Glomerular endothelial cell (primary cell): Measurements from ENCODE around the gene KRT26. TPM values are rescaled to one million over a fixed set of nuclear protein-coding genes. Genes with fewer than 3 reads are reported as not detected.
"Not testable (repeated sequence)": the region's sequence is repeated elsewhere in the genome, so short reads cannot be mapped to it uniquely, and the experiment has no call there.

Experiments used
- DNase-seq: peaks from one replicate; pipeline ENCODE4 v3.0.0-alpha.2; 2011; ENCODE audit warnings: low read depth, low spot score; ENCODE audit errors: extremely low read depth
- total RNA-seq: library from RNA; depleted of rRNA; stranded (reverse); fragments of >200 nt; gene quantifications from 2 replicates; pipeline ENCODE4 v1.2.3, GENCODE V29; 2015

The KRT26 gene, protein sequence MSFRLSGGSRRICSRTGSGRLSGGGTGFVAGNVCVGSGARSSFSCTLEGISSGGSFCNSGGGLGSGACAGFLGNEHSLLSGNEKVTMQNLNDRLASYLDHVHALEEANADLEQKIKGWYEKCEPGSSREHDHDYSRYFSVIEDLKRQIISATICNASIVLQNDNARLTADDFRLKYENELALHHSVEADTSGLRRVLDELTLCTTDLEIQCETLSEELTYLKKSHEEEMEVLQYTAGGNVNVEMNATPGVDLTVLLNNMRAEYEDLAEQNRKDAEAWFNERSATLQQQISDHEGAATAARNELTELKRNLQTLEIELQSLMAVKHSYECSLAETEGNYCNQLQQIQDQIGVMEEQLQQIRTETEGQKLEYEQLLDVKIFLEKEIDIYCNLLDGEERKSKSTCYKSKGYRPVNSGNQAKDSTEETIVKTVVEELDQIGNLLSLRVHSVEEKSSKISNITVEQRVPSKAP
- not detected in 2 replicates for total RNA-seq

GRCh38 chr17:40772101-40772500 lies at the start of gene KRT26:
KRT26 (minus strand) TSS chr17:40772201; CDS start chr17:40772113, 88 bp downstream.
- DNase-seq, result no peak

DNA sequence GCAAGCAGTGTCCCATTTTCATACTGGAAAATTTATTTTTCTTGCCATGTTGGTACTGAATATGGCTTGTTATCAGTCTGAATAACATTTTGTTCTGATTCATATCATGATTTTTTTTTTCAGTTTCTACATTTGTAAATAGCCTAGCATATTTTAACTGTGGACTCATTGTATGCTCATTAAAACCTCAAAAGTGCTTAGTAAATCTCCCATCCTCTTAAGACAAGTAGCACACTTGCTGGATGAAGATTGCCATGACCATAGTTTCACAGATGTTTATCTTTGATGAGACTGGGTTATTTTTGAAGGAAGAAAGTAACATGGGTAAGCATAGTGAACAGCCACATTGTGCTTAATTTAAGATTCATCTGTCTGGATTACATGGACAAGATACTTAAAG lies 49.5 kb upstream of the KRT26 start:
- no peak for DNase-seq

DNA sequence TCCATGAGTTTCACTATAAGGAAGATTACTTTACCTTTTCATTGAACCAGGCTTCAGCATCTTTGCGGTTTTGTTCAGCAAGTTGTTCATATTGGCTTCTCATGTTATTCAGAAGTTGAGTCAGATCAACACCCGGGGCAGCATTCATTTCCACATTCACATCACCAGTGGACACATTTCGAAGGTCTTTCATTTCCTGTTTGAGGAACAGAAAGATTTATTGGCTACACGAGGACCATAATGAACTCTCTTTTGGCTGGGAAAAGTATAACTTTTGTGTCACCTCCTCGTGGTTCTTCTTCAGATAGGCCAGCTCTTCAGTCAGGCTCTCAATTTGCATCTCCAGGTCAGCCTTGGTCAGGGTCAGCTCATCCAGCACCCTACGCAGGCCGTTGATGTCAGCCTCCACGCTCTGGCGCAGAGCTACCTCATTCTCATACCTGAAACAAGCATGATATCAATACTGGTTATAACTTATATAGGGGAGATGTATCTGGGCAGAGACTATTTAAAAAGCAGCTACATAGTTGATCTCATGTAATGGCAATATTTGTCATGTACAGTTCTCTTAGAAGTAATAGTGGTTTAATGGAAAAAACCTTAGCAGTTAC lies 48.3 kb upstream of the KRT26 start:
- no peak for DNase-seq

DNA sequence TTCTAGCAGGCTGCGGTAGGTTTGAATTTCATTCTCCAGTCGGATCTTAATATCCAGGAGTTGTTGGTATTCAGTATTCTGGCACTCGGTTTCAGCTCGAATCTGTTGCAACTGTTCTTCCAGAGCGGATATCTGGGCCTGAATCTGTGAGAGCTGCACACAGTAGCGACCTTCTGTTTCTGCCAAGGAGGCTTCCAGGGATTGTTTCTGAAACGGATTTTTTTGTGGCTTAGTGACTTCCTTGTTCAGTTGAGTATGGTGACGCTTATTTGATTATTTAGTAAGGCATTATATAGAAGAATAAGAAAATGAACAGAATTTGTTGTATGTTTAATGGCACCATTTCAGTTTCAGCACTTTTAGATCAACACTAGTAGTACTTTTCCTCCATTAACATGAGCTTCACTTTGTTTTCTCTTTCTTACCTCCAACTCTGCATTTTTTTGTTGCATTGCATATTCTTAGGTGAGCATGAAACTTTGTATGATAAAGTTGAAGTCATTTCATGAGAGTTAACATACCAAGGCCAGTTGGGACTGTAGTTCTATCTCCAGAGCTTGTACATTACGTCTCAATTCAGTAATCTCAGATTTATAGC lies 47.6 kb upstream of the KRT26 start:
- peak; percentile 14 for DNase-seq

GRCh38 chr17:40818733-40819527 lies 46.9 kb upstream of the KRT26 start:
- no peak for DNase-seq

- no peak for DNase-seq
Observed at GRCh38 chr17:40818343-40818732, 46.3 kb upstream of the KRT26 start.

DNA sequence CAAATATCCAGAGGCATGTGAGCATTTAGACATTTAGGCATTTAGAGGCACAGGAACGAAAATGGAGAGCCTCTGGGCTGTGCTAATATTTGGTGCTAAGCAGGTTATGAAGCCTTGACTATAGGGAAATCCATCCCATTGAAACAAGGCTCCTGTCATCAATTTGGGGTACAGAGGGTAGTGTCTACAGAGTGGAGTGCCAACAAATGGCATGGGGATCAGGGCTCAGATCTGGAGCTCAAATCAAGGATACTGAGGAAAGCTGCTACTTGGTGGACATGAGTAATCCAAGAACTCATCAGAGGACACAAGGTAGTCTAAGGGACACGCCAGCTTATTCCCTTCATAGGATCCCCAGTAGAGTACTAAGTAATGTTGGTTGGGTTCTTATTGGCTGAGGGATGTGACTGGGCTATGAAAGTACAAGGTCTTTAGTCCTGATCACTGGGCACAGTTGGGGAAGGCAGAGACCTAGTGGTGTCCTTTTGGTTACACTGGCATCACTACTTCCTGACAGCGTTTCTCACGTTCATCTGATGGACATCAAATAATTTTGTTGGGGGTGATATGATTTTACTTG lies 45.2 kb upstream of the KRT26 start:
- no peak for DNase-seq

DNA sequence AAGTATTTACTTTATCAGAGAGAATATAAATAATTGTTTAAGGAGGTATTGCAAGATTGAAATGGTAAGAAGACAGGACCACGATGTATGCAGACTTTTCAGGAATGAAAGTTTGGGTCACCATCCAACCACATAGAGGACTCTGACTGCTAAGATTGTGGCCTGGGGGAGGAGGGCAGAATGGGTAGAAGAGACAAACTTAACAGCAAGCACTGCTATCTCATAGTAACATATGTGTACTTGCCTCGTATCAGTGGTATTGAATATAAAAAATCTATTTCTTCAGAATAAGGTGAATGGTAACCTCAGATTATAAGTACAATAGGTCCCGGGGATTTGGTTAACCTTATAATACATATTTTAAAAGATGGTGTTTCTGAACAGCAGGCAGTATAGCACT lies 44.6 kb upstream of the KRT26 start:
- no peak for DNase-seq

GRCh38 chr17:40815381-40815780 lies 43.4 kb upstream of the KRT26 start:
- DNase-seq, result no peak

GRCh38 chr17:40814657-40815056 lies 42.7 kb upstream of the KRT26 start:
- not testable (repeated sequence) for DNase-seq

DNA sequence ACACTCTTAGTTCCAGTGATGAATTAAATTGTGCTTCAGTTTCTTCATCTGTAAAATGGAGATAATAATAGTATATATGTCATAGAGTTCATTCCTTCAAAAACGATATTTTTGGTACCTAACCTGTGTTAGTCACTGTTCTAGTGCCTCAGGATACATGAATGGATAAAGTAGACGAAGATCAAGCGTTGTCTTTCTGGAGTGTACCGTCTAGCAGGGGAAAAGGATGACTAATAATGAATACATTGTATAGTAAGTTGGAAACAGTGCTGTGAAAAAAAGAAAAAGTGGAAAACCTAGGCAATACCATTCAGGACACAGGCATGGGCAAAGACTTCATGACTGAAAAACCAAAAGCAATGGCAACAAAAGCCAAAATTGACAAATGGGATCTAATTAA lies 41.8 kb upstream of the KRT26 start:
- DNase-seq, result no peak

DNA sequence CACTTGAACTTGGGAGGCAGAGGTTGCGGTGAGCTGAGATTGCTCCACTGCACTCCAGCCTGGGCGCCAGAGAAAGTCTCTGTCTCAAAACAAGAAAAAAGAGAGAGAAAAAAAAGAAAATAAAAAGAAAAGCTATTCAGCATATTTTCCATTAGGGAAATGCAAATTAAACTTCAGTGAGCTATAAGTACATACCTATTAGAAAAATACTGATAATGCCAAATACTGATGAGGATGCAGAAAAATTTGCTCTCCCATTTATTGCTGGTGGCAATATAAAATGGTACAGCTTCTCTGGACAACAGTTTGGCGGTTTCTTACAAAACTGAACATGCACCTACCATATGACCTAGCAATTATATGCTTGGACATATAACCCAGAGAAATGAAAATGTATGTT lies 40.6 kb upstream of the KRT26 start:
- DNase-seq, result no peak

- DNase-seq, result no peak
Observed at GRCh38 chr17:40810494-40810893, 38.5 kb upstream of the KRT26 start.

DNA sequence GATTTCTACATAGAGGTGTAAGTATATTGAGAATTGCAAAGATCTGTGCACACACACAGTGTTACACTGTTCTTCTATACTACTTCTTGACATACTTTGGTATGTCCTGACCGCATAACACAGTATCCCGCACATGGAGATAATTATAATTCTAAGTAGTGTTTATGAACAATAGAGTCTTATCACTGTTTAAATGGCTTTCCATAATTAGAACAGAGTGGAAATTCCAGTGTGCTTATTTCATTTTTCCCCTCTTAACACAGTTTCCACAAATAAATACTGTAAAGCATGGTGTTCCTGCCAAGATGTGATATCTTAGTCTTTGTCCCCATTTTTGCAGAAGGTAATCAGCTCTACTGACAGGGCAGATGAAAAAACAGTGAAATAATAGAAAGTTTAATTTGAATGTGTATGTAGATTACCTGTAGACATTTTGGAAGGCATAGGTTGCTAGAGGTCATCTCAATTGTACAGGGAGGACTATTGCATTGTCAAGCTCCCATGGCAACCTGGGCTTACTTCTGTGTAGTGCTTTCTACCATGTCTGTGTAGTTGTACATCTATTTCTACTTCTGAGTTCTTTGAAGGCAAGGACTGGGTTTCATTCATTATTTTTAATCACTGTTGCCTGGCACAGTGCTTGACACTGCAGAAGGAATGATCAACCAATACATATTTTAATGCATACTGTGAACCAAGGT lies 37.9 kb upstream of the KRT26 start:
- peak; percentile 16 for DNase-seq

GRCh38 chr17:40806131-40806530 lies 34.1 kb upstream of the KRT26 start:
- no peak for DNase-seq

GRCh38 chr17:40803617-40804082 lies 31.6 kb upstream of the KRT26 start:
- no peak for DNase-seq

GRCh38 chr17:40801157-40801556 lies 29.2 kb upstream of the KRT26 start:
- DNase-seq, result no peak

DNA sequence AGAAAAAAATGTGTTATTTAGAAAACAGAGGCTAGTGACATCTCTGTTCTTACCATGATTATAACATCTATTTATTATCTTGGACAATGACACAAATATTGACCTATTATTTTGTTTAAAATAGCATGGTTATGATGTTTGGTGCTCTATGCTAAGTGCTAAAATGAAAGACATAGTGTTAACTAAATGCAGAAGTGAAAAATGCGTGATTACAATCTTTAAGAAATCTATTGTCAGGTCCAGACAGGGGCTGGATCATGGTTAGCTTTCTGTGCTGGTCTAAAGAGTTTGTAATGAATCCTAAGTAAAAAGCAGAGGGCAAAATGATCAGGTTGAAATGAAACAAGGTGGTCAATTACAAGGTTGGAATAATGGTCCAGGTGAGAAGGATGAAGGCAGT lies 28.4 kb upstream of the KRT26 start:
- no peak for DNase-seq

GRCh38 chr17:40799859-40800258 lies 27.9 kb upstream of the KRT26 start, which contains the start of gene KRT28:
KRT28 (minus strand) TSS chr17:40799959; CDS start chr17:40799893, 66 bp downstream.
- no peak for DNase-seq

GRCh38 chr17:40796846-40797245 lies 24.8 kb upstream of the KRT26 start:
- no peak for DNase-seq
